ENCODE data around the gene EIF3B.

Gene EIF3B

DNA sequence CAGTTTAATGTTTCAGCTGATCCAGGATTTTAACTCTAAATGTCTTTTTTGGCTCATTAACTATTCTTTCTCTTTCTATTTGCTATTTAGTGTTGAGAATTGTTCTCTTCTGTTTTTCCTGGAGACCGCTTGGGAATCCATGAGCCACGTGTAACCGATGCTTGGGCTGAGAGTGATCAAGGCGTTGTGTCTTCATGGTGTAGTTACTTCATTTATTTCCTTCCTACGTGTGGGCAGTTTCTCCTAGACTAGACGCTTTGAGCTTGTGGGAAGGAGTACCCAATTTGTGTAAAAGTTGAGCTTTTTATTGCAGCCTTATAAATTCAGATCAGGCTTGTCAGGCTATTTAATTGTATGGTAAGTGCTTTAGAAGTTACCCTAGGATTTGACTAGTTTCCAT lies 2.9 kb downstream of the EIF3B start:
- H3K9me2 ChIP-seq (replicated peaks; ENCODE audit: insufficient read depth, low read length) = no peaks in the 10 kb centered on the region
- no peak overlapping the region for H2AFZ ChIP-seq (ENCODE audit: low read length)
- H3K4me1 ChIP-seq (ENCODE audit: low read length) = peaks cover 13% of the 10 kb centered on the region
- H3K36me3 ChIP-seq (replicated peaks; ENCODE audit: insufficient read depth, low read length) = peaks cover 17% of the 10 kb centered on the region
- TF ChIP-seq, protein P1, sequence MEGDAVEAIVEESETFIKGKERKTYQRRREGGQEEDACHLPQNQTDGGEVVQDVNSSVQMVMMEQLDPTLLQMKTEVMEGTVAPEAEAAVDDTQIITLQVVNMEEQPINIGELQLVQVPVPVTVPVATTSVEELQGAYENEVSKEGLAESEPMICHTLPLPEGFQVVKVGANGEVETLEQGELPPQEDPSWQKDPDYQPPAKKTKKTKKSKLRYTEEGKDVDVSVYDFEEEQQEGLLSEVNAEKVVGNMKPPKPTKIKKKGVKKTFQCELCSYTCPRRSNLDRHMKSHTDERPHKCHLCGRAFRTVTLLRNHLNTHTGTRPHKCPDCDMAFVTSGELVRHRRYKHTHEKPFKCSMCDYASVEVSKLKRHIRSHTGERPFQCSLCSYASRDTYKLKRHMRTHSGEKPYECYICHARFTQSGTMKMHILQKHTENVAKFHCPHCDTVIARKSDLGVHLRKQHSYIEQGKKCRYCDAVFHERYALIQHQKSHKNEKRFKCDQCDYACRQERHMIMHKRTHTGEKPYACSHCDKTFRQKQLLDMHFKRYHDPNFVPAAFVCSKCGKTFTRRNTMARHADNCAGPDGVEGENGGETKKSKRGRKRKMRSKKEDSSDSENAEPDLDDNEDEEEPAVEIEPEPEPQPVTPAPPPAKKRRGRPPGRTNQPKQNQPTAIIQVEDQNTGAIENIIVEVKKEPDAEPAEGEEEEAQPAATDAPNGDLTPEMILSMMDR (IDR thresholded peaks at IDR 0.05; ENCODE audit: low read length) = no peak
- TF ChIP-seq EZH2 (optimal IDR thresholded peaks at IDR 0.05; ENCODE audit: low read depth, low read length) (no peak), EZH2phosphoT487 (IDR thresholded peaks at IDR 0.05; ENCODE audit: low read length) (no peak)
- peaks cover 7% of the 10 kb centered on the region for H3F3A ChIP-seq (ENCODE audit: insufficient read depth, low read length)
- H4K20me1 ChIP-seq (ENCODE audit: insufficient read depth, low read length) = peaks cover 53% of the 10 kb centered on the region
- no peak overlapping the region for H3K4me3 ChIP-seq (ENCODE audit: low read length)
- H3K4me2 ChIP-seq (ENCODE audit: low read depth, low read length) = no peak overlapping the region; the same call in 1 of the 2 replicates
- H3K27ac ChIP-seq (ENCODE audit: low read length) = no peak overlapping the region
- no peak overlapping the region for H3K9ac ChIP-seq (ENCODE audit: low read length)
- H3K9me3 ChIP-seq (replicated peaks; ENCODE audit: insufficient read depth, low read length) = no peaks in the 10 kb centered on the region
- H3K27me3 ChIP-seq (replicated peaks; ENCODE audit: insufficient read depth, low read length) = no peaks in the 10 kb centered on the region
- peaks cover 75% of the 10 kb centered on the region for H3K79me2 ChIP-seq (ENCODE audit: low read length)
- no peak for DNase-seq

- peaks cover 8% of the 10 kb centered on the region for H3K4me1 ChIP-seq (ENCODE audit: low read length)
- H3K9me3 ChIP-seq (replicated peaks; ENCODE audit: insufficient read depth, low read length) = no peaks in the 10 kb centered on the region
- peaks cover 7% of the 10 kb centered on the region for H3F3A ChIP-seq (ENCODE audit: insufficient read depth, low read length)
- H3K36me3 ChIP-seq (replicated peaks; ENCODE audit: insufficient read depth, low read length) = peaks cover 22% of the 10 kb centered on the region
- peaks cover 89% of the 10 kb centered on the region for H3K79me2 ChIP-seq (ENCODE audit: low read length)
- H3K27ac ChIP-seq (ENCODE audit: low read length) = no peak overlapping the region
- H3K9ac ChIP-seq (ENCODE audit: low read length) = no peak overlapping the region
- no peak for TF ChIP-seq EZH2 (optimal IDR thresholded peaks at IDR 0.05; ENCODE audit: low read depth, low read length)
- peaks cover 57% of the 10 kb centered on the region for H4K20me1 ChIP-seq (ENCODE audit: insufficient read depth, low read length)
- no peak for DNase-seq
- H3K27me3 ChIP-seq (replicated peaks; ENCODE audit: insufficient read depth, low read length) = no peaks in the 10 kb centered on the region
- no peak overlapping the region for H3K4me3 ChIP-seq (ENCODE audit: low read length)
- H2AFZ ChIP-seq (ENCODE audit: low read length) = no peak overlapping the region
- H3K9me2 ChIP-seq (replicated peaks; ENCODE audit: insufficient read depth, low read length) = no peaks in the 10 kb centered on the region
- no peak overlapping the region for H3K4me2 ChIP-seq (ENCODE audit: low read depth, low read length)
Measured at GRCh38 chr7:2358968-2359527, 4.4 kb downstream of the EIF3B start.

- Histone ChIP-seq H4K20me1 (ENCODE audit: insufficient read depth, low read length) (peaks cover 57% of the 10 kb centered on the region), H3K4me1 (ENCODE audit: low read length) (peaks cover 8% of the 10 kb centered on the region), H3K27me3 (replicated peaks; ENCODE audit: insufficient read depth, low read length) (no peaks in the 10 kb centered on the region), H3K9me2 (replicated peaks; ENCODE audit: insufficient read depth, low read length) (no peaks in the 10 kb centered on the region), H3K36me3 (replicated peaks; ENCODE audit: insufficient read depth, low read length) (peaks cover 27% of the 10 kb centered on the region), H2AFZ (ENCODE audit: low read length) (no peak overlapping the region), H3K27ac (ENCODE audit: low read length) (no peak overlapping the region), H3K4me2 (ENCODE audit: low read depth, low read length) (no peak overlapping the region), H3K79me2 (ENCODE audit: low read length) (peaks cover 95% of the 10 kb centered on the region), H3K9ac (ENCODE audit: low read length) (no peak overlapping the region), H3K4me3 (ENCODE audit: low read length) (no peak overlapping the region), H3F3A (ENCODE audit: insufficient read depth, low read length) (peaks cover 7% of the 10 kb centered on the region), H3K9me3 (replicated peaks; ENCODE audit: insufficient read depth, low read length) (no peaks in the 10 kb centered on the region)
- TF ChIP-seq EZH2phosphoT487 (IDR thresholded peaks at IDR 0.05; ENCODE audit: low read length) = no peak
- no peak for TF ChIP-seq EZH2 (optimal IDR thresholded peaks at IDR 0.05; ENCODE audit: low read depth, low read length)
- TF ChIP-seq, protein P1 (IDR thresholded peaks at IDR 0.05; ENCODE audit: low read length) = no peak
- DNase-seq = no peak
Measured at GRCh38 chr7:2359610-2360009, 5.0 kb downstream of the EIF3B start.

DNA sequence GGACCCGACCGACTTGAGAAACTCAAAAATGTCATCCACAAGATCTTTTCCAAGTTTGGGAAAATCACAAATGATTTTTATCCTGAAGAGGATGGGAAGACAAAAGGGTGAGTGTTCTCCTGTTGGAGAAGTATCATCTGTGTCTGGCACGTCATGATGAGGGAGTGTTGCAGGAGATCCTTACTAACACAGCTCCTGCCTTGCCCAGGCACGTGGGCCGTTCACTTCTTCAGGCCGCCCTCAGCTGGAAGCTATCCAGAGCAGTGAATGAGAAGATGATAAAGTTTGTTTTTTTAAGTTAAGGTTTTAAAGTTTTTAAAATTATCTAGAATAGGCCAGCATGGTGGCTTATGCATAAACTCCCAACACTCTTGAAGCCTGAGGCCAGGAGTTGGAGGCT lies 6.2 kb downstream of the EIF3B start:
- Histone ChIP-seq H4K20me1 (ENCODE audit: insufficient read depth, low read length) (peaks cover 58% of the 10 kb centered on the region), H3K27me3 (replicated peaks; ENCODE audit: insufficient read depth, low read length) (no peaks in the 10 kb centered on the region), H3K9me3 (replicated peaks; ENCODE audit: insufficient read depth, low read length) (no peaks in the 10 kb centered on the region), H3F3A (ENCODE audit: insufficient read depth, low read length) (peaks cover 6% of the 10 kb centered on the region), H3K9me2 (replicated peaks; ENCODE audit: insufficient read depth, low read length) (no peaks in the 10 kb centered on the region), H2AFZ (ENCODE audit: low read length) (no peak overlapping the region), H3K79me2 (ENCODE audit: low read length) (peaks cover 96% of the 10 kb centered on the region), H3K36me3 (replicated peaks; ENCODE audit: insufficient read depth, low read length) (peaks cover 29% of the 10 kb centered on the region), H3K4me3 (ENCODE audit: low read length) (no peak overlapping the region), H3K9ac (ENCODE audit: low read length) (no peak overlapping the region), H3K4me1 (ENCODE audit: low read length) (peaks cover 8% of the 10 kb centered on the region), H3K4me2 (ENCODE audit: low read depth, low read length) (no peak overlapping the region), H3K27ac (ENCODE audit: low read length) (no peak overlapping the region)
- TF ChIP-seq, protein P1 (IDR thresholded peaks at IDR 0.05; ENCODE audit: low read length) = no peak
- TF ChIP-seq EZH2 (optimal IDR thresholded peaks at IDR 0.05; ENCODE audit: low read depth, low read length) (no peak), EZH2phosphoT487 (IDR thresholded peaks at IDR 0.05; ENCODE audit: low read length) (no peak)
- no peak for DNase-seq

Measured in MM.1S (cell line).